ENCODE measurements around the gene SHC3. TPM values are rescaled to one million over a fixed set of nuclear protein-coding genes. Genes with fewer than 3 reads are reported as not detected.

The SHC3 gene
- total RNA-seq, 1 donor from 2014 or later = 0.85 TPM

DNA sequence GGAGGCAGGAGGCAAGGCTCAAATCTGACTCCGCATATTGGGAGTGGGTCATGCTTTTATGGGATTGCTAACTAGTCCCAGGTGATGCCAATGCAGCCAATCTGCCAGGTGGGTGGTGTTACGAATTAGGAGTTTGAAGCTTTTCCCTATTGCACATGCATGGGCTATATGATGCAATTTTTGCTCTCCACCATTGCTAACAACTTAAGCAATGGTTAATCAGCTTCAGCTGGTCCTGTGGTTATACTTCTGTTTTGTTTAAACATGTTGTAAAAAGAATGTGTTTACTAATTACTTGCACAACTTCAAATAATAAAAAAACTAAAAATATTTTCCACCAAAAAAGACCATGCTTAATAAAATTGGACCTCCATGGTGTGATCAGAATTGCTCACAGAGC, 55.7 kb downstream of the SHC3 start:
- no peak for DNase-seq (ENCODE audit: low spot score in 2 of 2)
- intact Hi-C loops (cut with DNase I) = no loop called here
- Histone ChIP-seq H3K27ac (no peak overlapping the region), H3K36me3 (no peaks in the 10 kb centered on the region), H3K4me1 (no peaks in the 10 kb centered on the region), H3K27me3 (no peaks in the 10 kb centered on the region), H3K9me3 (no peaks in the 10 kb centered on the region), H3K4me3 (no peak overlapping the region)
- TF ChIP-seq CTCF (IDR thresholded peaks at IDR 0.05) = no peak

- DNase-seq (ENCODE audit: low spot score in 2 of 2) = no peak
- no peak overlapping the region for H3K27ac ChIP-seq
- no peaks in the 10 kb centered on the region for H3K4me1 ChIP-seq
- intact Hi-C loops (cut with DNase I) = no loop called here
- H3K36me3 ChIP-seq = no peaks in the 10 kb centered on the region
- no peak for TF ChIP-seq CTCF (IDR thresholded peaks at IDR 0.05)
- H3K9me3 ChIP-seq = no peaks in the 10 kb centered on the region
- no peak overlapping the region for H3K4me3 ChIP-seq
- H3K27me3 ChIP-seq = no peaks in the 10 kb centered on the region
Observed at GRCh38 chr9:89120704-89121103, 57.9 kb downstream of the SHC3 start.

GRCh38 chr9:89116805-89117192, 61.8 kb downstream of the SHC3 start:
- Histone ChIP-seq H3K4me3 (no peak overlapping the region), H3K36me3 (no peaks in the 10 kb centered on the region), H3K27ac (no peak overlapping the region), H3K27me3 (no peaks in the 10 kb centered on the region), H3K4me1 (no peaks in the 10 kb centered on the region), H3K9me3 (no peaks in the 10 kb centered on the region)
- no peak for TF ChIP-seq CTCF (IDR thresholded peaks at IDR 0.05)
- intact Hi-C loops (cut with DNase I) = no loop called here
- DNase-seq (ENCODE audit: low spot score in 2 of 2) = no peak

GRCh38 chr9:89116064-89116804, 62.4 kb downstream of the SHC3 start:
- H3K27ac ChIP-seq = no peak overlapping the region
- no peak overlapping the region for H3K4me3 ChIP-seq
- TF ChIP-seq CTCF (IDR thresholded peaks at IDR 0.05) = no peak
- no peaks in the 10 kb centered on the region for H3K27me3 ChIP-seq
- no peaks in the 10 kb centered on the region for H3K4me1 ChIP-seq
- intact Hi-C loops (cut with DNase I) = no loop called here
- H3K9me3 ChIP-seq = no peaks in the 10 kb centered on the region
- DNase-seq (ENCODE audit: low spot score in 2 of 2) = no peak
- no peaks in the 10 kb centered on the region for H3K36me3 ChIP-seq

- Histone ChIP-seq H3K27ac (no peak overlapping the region), H3K4me3 (no peak overlapping the region), H3K4me1 (no peaks in the 10 kb centered on the region), H3K27me3 (no peaks in the 10 kb centered on the region), H3K9me3 (no peaks in the 10 kb centered on the region), H3K36me3 (no peaks in the 10 kb centered on the region)
- no peak for TF ChIP-seq CTCF (IDR thresholded peaks at IDR 0.05)
- intact Hi-C loops (cut with DNase I) = no loop called here
- no peak for DNase-seq (ENCODE audit: low spot score in 2 of 2)
Observed at GRCh38 chr9:89115426-89115825, 63.2 kb downstream of the SHC3 start.

DNA sequence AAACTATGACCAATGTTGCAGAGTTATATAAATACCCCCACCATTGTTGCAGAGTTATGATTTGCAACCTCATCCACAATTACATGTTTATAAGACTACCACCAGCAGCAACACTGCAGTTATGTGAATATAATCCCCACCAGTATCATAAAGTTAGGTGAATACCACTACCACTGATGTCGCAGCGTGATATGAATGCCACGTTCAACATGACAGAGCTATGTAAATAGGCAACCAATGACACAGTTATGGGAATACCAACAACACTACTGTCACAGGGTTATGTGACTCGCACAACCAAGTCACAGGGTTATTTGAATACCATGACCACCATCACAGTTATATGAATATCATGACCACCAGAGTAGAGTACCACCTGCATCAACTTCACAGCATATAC, 63.9 kb downstream of the SHC3 start:
- H3K27me3 ChIP-seq = no peaks in the 10 kb centered on the region
- TF ChIP-seq CTCF (IDR thresholded peaks at IDR 0.05) = no peak
- no peak for DNase-seq (ENCODE audit: low spot score in 2 of 2)
- H3K4me3 ChIP-seq = no peak overlapping the region
- intact Hi-C loops (cut with DNase I) = no loop called here
- H3K27ac ChIP-seq = no peak overlapping the region
- no peaks in the 10 kb centered on the region for H3K36me3 ChIP-seq
- H3K9me3 ChIP-seq = no peaks in the 10 kb centered on the region
- H3K4me1 ChIP-seq = no peaks in the 10 kb centered on the region

All from ascending aorta (tissue), 2 donors.